ENCODE data around the gene ITK.

DNA sequence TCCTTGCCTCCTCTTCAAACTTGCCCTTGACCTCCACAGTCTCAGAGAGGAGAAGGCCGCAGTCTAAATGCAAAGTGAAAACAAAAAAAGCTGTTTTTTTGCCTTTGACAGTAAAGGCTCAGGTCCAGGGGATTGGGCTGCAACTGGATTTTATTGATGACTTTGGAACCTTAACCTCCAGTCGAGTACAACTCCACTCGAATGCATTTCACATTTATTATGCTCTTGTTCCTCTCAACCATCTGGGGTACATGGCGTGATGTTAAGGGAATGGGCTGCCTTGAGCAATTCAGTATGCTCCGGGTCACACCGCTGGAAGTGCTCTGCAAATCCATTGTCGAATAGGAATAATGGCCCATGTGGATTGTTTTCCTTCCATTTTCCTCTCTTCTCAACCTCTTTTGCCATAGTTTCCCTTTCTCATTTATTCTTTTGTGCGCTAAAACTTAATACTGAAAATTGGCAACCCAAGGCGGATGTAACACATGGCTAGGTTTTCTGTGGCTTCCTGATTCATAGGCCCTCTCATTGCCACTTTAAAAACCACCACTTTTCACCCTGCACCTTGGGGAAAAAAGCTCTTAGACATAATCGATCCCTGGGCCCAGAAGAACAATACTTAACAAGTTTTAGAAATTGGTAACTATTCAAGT is 34.3 kb downstream of the ITK start:
- TF ChIP-seq, protein P1, sequence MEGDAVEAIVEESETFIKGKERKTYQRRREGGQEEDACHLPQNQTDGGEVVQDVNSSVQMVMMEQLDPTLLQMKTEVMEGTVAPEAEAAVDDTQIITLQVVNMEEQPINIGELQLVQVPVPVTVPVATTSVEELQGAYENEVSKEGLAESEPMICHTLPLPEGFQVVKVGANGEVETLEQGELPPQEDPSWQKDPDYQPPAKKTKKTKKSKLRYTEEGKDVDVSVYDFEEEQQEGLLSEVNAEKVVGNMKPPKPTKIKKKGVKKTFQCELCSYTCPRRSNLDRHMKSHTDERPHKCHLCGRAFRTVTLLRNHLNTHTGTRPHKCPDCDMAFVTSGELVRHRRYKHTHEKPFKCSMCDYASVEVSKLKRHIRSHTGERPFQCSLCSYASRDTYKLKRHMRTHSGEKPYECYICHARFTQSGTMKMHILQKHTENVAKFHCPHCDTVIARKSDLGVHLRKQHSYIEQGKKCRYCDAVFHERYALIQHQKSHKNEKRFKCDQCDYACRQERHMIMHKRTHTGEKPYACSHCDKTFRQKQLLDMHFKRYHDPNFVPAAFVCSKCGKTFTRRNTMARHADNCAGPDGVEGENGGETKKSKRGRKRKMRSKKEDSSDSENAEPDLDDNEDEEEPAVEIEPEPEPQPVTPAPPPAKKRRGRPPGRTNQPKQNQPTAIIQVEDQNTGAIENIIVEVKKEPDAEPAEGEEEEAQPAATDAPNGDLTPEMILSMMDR (IDR thresholded peaks at IDR 0.05), result no peak
- TF ChIP-seq POLR2A (IDR thresholded peaks at IDR 0.05), result no peak
